IPS-NIHi11 (cell line): ENCODE results near the gene GDF9.

Experiments
- DNase-seq: peaks from one replicate; pipeline ENCODE4 v3.0.0; 2012; ENCODE audit warnings: mixed read lengths, low spot score

Gene GDF9

DNA sequence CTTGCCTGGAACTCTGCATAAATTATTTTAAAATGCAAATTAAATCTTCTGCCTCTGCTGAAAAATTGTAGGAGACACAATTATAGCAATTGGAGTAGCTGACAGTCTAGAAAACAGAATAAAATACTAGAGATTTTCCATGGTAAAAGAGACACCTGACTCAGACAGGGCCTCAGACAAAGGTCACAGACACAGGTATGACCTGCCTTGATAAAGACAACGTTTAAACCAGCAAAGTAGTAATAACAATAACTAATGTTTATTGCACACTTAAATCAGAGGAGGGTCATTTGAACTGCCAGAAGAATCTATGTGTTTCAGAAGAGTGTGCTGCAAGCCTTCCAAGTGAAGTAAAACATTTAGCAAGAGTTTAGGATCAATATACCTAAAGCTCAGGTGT, 49.3 kb downstream of the GDF9 start:
- DNase-seq, result no peak

DNA sequence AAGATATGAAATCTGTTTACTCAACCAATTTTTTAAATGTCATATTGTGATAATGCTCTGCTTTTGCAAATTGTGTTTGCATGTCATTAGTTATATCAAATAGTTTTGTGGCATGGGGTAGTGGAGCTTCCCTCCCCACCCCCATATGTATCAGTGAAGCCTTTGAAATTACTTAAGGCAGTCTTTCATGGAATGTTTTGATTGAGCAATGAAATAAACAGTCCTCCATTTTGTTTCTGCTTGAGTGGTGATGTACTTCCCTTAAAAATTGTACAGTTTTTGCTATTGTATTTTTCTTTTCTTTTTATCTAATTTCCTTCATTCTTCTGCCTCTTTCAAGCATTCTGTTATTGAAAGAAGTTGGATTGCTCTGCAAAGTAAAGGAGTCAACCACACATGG, 49.7 kb downstream of the GDF9 start:
- no peak for DNase-seq

GRCh38 chr5:132816083-132816482, 50.2 kb downstream of the GDF9 start:
- DNase-seq, result no peak

DNA sequence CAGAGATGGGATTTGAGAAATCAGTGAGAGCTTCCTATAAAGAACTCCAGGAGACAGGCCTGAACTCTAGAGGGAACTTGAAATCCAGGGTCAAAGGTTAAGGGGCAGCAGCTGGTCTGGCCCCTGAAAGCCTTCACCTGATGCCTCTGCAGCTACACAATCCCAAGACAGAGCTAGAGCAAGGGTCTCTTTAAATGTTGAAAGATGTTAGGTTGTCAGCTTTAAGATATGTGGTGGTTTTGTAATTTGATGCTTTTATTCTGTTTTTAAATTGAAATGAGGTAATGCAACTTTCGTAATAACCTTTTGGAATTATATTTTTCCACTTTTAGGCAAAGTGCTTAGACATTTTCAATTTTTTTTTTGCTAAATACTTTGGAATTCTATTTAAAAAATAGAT, 50.8 kb downstream of the GDF9 start:
- no peak for DNase-seq

DNA sequence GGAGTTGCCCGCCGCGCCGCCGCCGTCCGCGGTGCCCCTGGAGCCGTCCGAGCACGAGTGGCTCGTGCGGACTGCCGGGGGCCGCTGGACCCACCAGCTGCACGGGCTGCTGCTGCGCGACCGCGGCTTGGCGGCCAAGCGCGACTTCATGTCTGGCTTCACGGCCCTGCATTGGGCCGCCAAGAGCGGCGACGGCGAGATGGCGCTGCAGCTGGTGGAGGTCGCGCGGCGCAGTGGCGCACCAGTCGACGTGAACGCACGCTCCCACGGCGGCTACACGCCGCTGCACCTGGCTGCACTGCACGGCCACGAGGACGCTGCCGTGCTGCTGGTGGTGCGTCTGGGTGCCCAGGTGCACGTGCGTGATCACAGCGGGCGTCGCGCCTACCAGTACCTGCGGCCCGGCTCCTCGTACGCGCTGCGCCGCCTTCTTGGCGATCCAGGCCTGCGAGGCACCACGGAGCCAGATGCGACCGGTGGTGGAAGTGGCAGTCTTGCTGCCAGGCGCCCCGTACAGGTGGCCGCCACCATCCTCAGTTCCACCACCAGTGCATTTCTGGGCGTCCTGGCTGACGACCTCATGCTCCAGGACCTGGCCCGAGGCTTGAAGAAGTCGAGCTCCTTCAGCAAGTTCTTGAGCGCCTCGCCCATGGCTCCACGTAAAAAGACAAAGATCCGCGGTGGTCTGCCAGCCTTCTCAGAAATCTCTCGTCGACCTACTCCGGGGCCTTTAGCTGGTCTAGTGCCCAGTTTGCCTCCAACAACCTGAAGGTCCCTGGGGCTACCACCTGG, 51.6 kb downstream of the GDF9 start:
- peak; percentile 48 for DNase-seq

GRCh38 chr5:132813599-132814502, 52.4 kb downstream of the GDF9 start:
- peak; percentile 76 for DNase-seq

- peak; percentile 75 for DNase-seq
These were observed 53.3 kb downstream of the GDF9 start, which contains the start of gene SOWAHA for GRCh38 chr5:132812781-132813598. Gene SOWAHA (plus strand): TSS chr5:132813302. CDS start chr5:132813622, 320 bp downstream.

GRCh38 chr5:132812123-132812765, 54.0 kb downstream of the GDF9 start:
- no peak for DNase-seq
